HG02884 (cell line): ENCODE data around the gene CPHXL2.
A peak's percentile ranks its signal among the peaks of the same experiment; 100 is the strongest.

Source experiments
- ATAC-seq: cut with Tn5 transposase; IDR thresholded peaks from one replicate; pipeline ENCODE4 v1.9.1; 2021; ENCODE audit warnings: mild to moderate bottlenecking, moderate library complexity; ENCODE audit not compliant: unreplicated experiment

The CPHXL2 gene

GRCh38 chr16:75676909-75677308, at the start of gene CPHXL2:
Gene CPHXL2 (minus strand): TSS chr16:75677009. CDS start chr16:75676999, 10 bp downstream.
- no peak for ATAC-seq

GRCh38 chr16:75726390-75726789, 49.6 kb upstream of the CPHXL2 start, which contains the start of gene CPHXL:
Gene CPHXL (minus strand): TSS chr16:75726490. CDS start chr16:75726442, 48 bp downstream.
- ATAC-seq, result no peak

- ATAC-seq, result no peak
These were observed 41.6 kb upstream of the CPHXL2 start for GRCh38 chr16:75718452-75718851.

- ATAC-seq, result no peak
These were observed 37.9 kb upstream of the CPHXL2 start for GRCh38 chr16:75714661-75715060.

- ATAC-seq, result no peak
These were observed 33.5 kb upstream of the CPHXL2 start for GRCh38 chr16:75710344-75710743.

GRCh38 chr16:75703306-75703705, 26.5 kb upstream of the CPHXL2 start:
- ATAC-seq, result no peak

- no peak for ATAC-seq
These were observed 25.4 kb upstream of the CPHXL2 start for GRCh38 chr16:75702242-75702641.

- no peak for ATAC-seq
These were observed 24.6 kb upstream of the CPHXL2 start, which contains the start of gene DUXB for GRCh38 chr16:75701361-75701760. Gene DUXB (minus strand): TSS chr16:75701461. CDS start chr16:75701418, 43 bp downstream.

- no peak for ATAC-seq
These were observed 20.8 kb upstream of the CPHXL2 start for GRCh38 chr16:75697571-75697970.

GRCh38 chr16:75695708-75696107, 18.9 kb upstream of the CPHXL2 start:
- no peak for ATAC-seq

GRCh38 chr16:75687361-75687760, 10.6 kb upstream of the CPHXL2 start:
- ATAC-seq, result peak; percentile 68

GRCh38 chr16:75682308-75682707, 5.5 kb upstream of the CPHXL2 start:
- no peak for ATAC-seq

GRCh38 chr16:75679366-75679765, 2.6 kb upstream of the CPHXL2 start:
- no peak for ATAC-seq

GRCh38 chr16:75667503-75667902, 9.3 kb downstream of the CPHXL2 start:
- no peak for ATAC-seq

GRCh38 chr16:75660726-75661302, 16.0 kb downstream of the CPHXL2 start:
- no peak for ATAC-seq

- ATAC-seq, result no peak
These were observed 16.5 kb downstream of the CPHXL2 start for GRCh38 chr16:75660321-75660720.

- ATAC-seq, result no peak
These were observed 18.6 kb downstream of the CPHXL2 start for GRCh38 chr16:75658175-75658574.

- no peak for ATAC-seq
These were observed 22.9 kb downstream of the CPHXL2 start for GRCh38 chr16:75653922-75654321.

GRCh38 chr16:75648265-75649076, 28.3 kb downstream of the CPHXL2 start:
- peak; percentile 26 for ATAC-seq

- ATAC-seq, result peak; percentile 78
These were observed 29.1 kb downstream of the CPHXL2 start, which contains the start of the genes KARS1 and TERF2IP for GRCh38 chr16:75647492-75648264. Gene KARS1 (minus strand): TSS chr16:75647665. CDS start chr16:75647639, 26 bp downstream. Gene TERF2IP (plus strand): TSS chr16:75647773. CDS start chr16:75647883, 110 bp downstream.

- ATAC-seq, result peak; percentile 13
These were observed 29.7 kb downstream of the CPHXL2 start for GRCh38 chr16:75647112-75647491.
